HG03064 (cell line): Measurements from ENCODE around the gene TACR1.
"Not testable (repeated sequence)": the region's sequence is repeated elsewhere in the genome, so short reads cannot be mapped to it uniquely, and the experiment has no call there.

Experiments used
- ATAC-seq: cut with Tn5 transposase; IDR thresholded peaks from one replicate; pipeline ENCODE4 v1.9.1; 2021; ENCODE audit warnings: low read depth; ENCODE audit not compliant: unreplicated experiment

Gene TACR1

GRCh38 chr2:75147884-75148283 lies 51.4 kb downstream of the TACR1 start:
- ATAC-seq = not testable (repeated sequence)

- ATAC-seq = no peak
Measured at GRCh38 chr2:75146606-75147332, 52.6 kb downstream of the TACR1 start.

DNA sequence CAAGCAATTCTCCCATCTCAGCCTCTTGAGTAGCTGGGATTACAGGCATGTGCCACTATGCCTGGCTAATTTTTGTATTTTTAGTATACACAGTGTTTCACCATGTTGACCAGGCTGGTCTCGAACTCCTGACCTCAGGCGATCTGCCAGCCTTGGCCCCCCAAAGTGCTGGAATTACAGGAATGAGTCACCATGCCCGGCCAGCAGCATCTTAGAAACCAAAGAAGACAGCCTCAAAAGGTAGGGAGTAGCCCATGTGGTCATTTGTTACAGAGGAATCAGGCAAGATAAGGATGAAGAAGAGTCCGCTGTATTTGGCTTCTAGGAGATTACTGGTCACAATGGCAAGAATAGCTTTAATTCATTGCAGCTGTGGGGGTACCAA lies 53.1 kb downstream of the TACR1 start:
- ATAC-seq = not testable (repeated sequence)

GRCh38 chr2:75142081-75142480 lies 57.2 kb downstream of the TACR1 start:
- no peak for ATAC-seq

GRCh38 chr2:75140288-75140687 lies 59.0 kb downstream of the TACR1 start:
- ATAC-seq = no peak

DNA sequence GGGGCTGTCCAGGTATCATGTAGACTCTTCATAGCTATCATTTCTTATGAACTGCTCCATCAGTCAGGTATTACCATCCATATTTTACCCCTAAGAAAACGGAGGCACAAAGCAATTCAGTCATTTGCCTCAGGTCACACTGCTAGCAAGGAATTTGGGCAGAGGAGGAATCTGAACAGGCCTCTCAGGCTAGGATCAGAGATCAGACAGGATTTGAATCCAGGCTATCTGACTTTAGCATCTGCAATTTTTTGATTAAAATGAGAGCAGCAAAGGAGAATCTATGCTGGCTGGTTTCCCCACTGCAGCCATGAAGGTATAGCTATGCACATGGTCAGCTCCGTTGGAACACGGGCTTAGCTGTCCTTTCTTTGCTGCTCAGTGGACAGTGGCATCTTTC lies 60.1 kb downstream of the TACR1 start:
- ATAC-seq = no peak

- ATAC-seq = no peak
Measured at GRCh38 chr2:75138528-75138927, 60.8 kb downstream of the TACR1 start.

DNA sequence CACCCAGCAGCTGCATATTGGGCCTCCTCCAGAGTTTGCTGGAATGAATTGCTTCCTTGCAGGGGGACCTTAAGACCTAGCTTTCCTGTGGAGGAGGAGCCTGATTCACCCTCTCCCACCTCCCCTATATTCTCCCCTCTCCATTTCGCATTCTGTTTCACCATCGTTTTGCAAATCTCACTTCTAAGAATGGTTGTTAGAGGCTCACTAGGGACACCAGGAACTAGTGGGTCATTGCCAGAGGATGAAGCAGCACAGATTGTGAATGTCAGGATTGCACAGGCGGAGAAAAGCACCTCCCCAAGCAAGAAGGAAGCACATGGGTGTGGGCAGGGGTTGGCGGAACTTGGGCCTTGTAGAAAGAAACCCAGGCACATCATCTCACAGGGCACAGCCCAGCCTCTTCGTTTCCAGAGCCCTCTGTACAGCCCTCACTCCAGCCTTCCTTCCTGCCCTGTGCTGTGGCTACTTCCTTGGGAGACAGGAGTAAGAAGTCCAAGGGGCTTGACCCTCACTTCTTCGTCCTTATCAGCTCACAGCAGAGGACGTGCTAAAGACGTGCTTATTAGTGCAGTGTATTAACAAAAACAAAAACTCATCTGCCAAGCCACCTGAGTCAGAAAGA lies 63.4 kb downstream of the TACR1 start:
- no peak for ATAC-seq

DNA sequence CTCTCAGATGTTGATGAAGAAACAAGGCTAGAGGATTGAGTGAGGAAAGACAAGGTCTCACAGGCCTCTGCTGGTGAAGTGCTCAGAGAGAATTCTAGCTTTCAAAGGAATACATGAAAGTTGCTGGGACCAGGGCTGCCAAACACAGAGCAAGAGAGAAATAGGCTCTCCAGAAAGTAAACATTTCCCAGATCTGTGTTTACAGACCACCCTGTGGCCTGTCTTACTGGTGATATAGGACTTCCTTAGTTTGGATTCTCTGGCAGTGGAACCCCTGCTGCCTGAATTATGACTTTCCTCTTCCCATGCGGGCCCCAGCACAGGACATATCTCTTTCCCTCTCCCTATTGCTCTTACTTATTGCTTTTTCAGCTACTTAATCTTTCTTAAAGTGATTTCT lies 64.5 kb downstream of the TACR1 start:
- no peak for ATAC-seq

DNA sequence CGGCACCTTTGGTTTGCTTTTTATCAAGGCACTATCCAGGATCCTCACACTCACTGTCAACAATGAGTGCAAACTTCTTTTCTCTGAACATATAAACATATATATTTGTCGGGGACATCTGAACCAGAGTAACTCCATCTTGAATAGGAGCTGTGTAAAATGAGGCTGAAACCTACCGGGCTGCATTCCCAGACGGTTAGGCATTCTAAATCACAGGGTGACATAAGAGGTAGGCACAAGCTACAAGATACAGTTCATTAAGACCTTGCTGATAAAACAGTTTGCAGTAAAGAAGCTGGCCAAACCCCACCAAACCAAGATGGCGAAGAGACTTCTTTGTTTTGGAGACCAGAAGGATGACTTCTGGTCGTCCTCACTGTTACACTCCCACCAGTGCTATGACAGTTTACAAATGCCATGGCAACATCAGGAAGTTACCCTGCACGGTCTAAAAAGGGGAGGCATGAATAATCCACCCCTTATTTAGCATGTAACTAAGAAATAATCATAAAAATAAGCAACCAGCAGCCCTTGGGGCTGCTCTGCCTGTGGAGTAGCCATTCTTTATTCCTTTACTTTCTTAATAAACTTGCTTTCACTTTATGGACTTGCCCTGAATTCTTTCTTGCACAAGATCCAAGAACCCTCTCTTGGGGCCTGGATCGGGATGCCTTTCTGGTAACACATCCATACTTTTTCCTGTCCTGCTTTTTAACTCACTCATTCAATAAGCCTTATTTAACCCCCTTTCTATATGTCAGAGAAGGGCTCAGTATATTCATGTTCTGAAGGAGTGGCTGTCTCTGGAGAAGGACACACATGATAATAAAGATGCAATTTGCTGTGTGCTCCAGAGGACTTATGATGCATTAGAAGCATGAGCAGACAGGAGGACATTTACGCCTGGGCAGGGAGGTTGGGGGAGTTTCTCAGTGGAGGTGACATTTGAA lies 65.4 kb downstream of the TACR1 start:
- ATAC-seq = no peak

- no peak for ATAC-seq
Measured at GRCh38 chr2:75130171-75130570, 69.1 kb downstream of the TACR1 start.

- no peak for ATAC-seq
Measured at GRCh38 chr2:75123876-75124275, 75.4 kb downstream of the TACR1 start.

- ATAC-seq = no peak
Measured at GRCh38 chr2:75113231-75113869, 86.0 kb downstream of the TACR1 start.

- no peak for ATAC-seq
Measured at GRCh38 chr2:75108937-75109482, 90.3 kb downstream of the TACR1 start.

GRCh38 chr2:75102011-75102410 lies 97.3 kb downstream of the TACR1 start:
- no peak for ATAC-seq

- no peak for ATAC-seq
Measured at GRCh38 chr2:75100801-75101151, 98.5 kb downstream of the TACR1 start.

DNA sequence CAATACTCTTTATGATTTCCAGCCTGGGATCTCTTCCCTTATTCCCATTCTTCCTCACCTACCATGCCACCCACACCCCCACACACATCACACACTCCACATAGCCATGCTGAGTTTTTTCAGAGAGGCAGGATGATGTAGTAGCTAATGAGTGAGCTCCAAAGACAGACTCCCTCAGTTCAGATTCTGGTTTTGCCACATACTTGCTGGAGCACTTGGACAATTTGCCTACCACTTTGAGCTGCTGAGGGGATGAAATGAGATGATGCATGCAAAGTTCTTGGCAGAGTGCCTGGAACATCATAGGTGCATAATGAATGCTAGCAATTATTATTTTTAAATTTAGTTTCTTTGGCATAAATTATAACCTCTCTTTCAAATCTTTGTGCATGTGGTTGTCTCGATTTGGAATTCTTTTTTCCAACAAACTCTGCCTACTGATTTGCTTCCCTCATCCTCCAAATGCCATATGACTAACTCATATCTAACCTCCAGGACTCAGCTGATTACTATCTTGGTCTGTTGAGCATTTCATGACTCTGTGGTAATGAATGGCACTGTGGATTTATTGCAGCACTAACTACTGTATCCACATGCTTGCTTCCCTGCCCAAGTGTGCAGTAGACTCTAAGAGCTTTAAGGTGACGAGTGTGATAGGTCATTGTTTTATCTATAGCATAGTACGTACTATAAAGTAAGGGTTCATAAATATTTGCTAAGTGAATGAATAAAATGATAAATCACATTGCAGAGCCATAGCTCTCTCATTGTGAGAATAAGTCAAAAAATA lies 99.1 kb downstream of the TACR1 start:
- no peak for ATAC-seq

GRCh38 chr2:75099521-75099922 lies 99.8 kb downstream of the TACR1 start:
- ATAC-seq = no peak

DNA sequence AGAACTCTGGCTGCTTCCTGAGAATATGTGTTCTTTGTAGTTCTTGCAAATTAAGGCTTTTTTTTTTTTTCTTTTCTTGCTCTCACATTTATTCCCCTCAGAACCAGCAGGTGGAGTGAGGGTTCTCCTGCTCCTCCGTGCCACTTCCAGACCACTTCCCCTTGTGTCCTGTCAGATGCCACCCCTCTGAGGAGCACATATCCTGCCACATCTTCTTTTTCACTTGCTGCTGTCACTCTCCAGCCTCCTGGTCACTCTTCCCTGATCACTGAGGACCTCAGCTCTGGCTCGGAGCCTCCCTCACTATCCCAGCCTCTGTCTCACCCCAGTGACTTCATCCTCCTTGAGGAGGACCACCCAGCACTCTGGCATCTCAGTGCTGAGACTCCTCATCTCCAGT lies 100.5 kb downstream of the TACR1 start:
- ATAC-seq = no peak

- ATAC-seq = no peak
Measured at GRCh38 chr2:75097831-75098230, 101.5 kb downstream of the TACR1 start.
